Activated naive CD4-positive, alpha-beta T cell treated with anti-CD3 and anti-CD28 coated beads for 36 hours (primary cell): ENCODE data around the gene SHOC1. TPM values are rescaled to one million over a fixed set of nuclear protein-coding genes. Genes with fewer than 3 reads are reported as not detected.

Experiments used
- CTCF ChIA-PET: fragments of 350-600 bp; sonication (Branson Sonifier 250); formaldehyde crosslinking; loops from one replicate; lab custom pipeline; 2021; ENCODE audit warnings: antibody characterized with exemption; lab: Charles Lee
- DNase-seq: peaks from one replicate; pipeline ENCODE4 v3.0.0-alpha.2; 2020
- H3K27ac Mint-ChIP-seq: one replicate; pipeline ENCODE4 v1.8.0; 2021; ENCODE audit warnings: mild to moderate bottlenecking, mixed read lengths
- H3K27me3 Mint-ChIP-seq: one replicate; pipeline ENCODE4 v1.8.0; 2021; ENCODE audit warnings: low read depth, mixed read lengths
- H3K36me3 Mint-ChIP-seq: one replicate; pipeline ENCODE4 v1.8.0; 2021; ENCODE audit warnings: low read depth, mixed read lengths
- H3K4me1 Mint-ChIP-seq: one replicate; pipeline ENCODE4 v1.8.0; 2021; ENCODE audit warnings: low read depth, mixed read lengths
- H3K4me3 Mint-ChIP-seq: one replicate; pipeline ENCODE4 v1.8.0; 2021; ENCODE audit warnings: mild to moderate bottlenecking, moderate library complexity, mixed read lengths
- H3K9me3 Mint-ChIP-seq: one replicate; pipeline ENCODE4 v1.8.0; 2021; ENCODE audit warnings: mixed read lengths
- intact Hi-C: fragments of 100-400 bp; cut with micrococcal nuclease; formaldehyde crosslinking; loops from one replicate; pipeline ENCODE4 v1.15.1; 2023
- total RNA-seq, 2 experiments: library from RNA; stranded (reverse); gene quantifications; one replicate each; pipeline ENCODE4 v1.2.3, GENCODE V29; 2021

The SHOC1 gene
- total RNA-seq, 2 experiments from 2014 or later = not detected

DNA sequence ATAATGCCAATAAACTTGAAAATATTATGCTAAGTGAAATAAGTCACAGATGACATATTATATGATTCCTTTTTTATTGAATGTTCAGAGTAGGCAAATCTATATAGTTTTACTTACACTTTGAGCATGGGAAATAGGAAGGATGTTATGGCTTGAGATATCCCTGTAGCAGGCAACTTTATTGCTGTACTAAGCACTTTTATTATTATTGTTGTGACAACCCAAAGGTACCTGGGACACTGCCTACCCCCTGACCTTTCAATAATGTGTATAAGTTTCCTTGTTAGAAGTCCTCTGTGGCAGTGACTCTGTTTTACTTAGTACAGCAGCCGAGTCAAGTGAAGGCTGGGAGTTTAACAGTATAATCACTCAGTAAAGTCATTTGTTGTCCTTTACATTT lies 39.9 kb downstream of the SHOC1 start:
- H3K9me3 Mint-ChIP-seq = peaks cover 16% of the 10 kb centered on the region
- no peaks in the 10 kb centered on the region for H3K4me1 Mint-ChIP-seq
- H3K4me3 Mint-ChIP-seq = no peak overlapping the region
- H3K27ac Mint-ChIP-seq = no peak overlapping the region
- CTCF ChIA-PET = interaction anchor here (10.1 kb wide), 1 partner anchor 319 kb away, joined by 81 read pairs; no protein-coding TSS in a partner anchor
- intact Hi-C loops = no loop called here
- no peak for DNase-seq
- no peaks in the 10 kb centered on the region for H3K27me3 Mint-ChIP-seq
- peaks cover 17% of the 10 kb centered on the region for H3K36me3 Mint-ChIP-seq

DNA sequence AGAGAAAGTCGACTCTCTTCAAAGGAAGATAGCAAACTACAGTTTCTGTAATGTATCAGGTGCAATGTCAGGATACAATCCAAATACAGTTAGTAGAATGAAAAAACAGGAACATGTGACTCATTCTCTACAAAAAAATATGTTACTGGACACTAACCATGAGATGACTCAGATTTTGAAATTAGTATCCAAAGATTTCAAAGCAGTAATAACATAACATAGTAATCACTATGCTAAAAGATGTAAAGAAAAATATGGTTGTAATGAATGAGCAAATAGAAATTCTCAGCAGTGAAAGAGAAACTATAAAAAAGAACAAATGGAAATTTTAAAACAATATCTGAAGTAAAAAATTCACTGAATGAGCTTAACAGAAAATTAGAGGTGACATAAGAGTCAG lies 42.3 kb downstream of the SHOC1 start:
- Mint-ChIP-seq H3K4me1 (no peaks in the 10 kb centered on the region), H3K27me3 (no peaks in the 10 kb centered on the region), H3K36me3 (peaks cover 17% of the 10 kb centered on the region), H3K27ac (no peak overlapping the region), H3K4me3 (no peak overlapping the region), H3K9me3 (peaks cover 16% of the 10 kb centered on the region)
- CTCF ChIA-PET = no interaction called here
- DNase-seq = no peak
- intact Hi-C loops = no loop called here

Other genes starting within 250 kb of the SHOC1 start
- 1 to 10 TPM; 1.1 to 1.6 TPM for gene PTGR1, start 195.3 kb downstream of the SHOC1 start, total RNA-seq
- gene DNAJC25, start 163.6 kb downstream of the SHOC1 start, total RNA-seq = 1 to 10 TPM; 3.4 to 3.9 TPM
- gene GNG10, start 133.3 kb downstream of the SHOC1 start, total RNA-seq = 10 to 100 TPM; 20.6 to 21.1 TPM
- 10 to 100 TPM in 1 of 2 experiments, 1 to 10 TPM in 1; 8.8 to 10.5 TPM for gene UGCG, start 101.9 kb upstream of the SHOC1 start, total RNA-seq